K562 (cell line): ENCODE measurements around the gene RHOU. TPM values are rescaled to one million over a fixed set of nuclear protein-coding genes. Genes with fewer than 3 reads are reported as not detected.
A peak's percentile ranks its signal among the peaks of the same experiment; 100 is the strongest.

Experiments
- ATAC-seq: fragments of 200-7000 bp; cut with Tn5 transposase; 3 replicates; pipeline ENCODE4 v1.9.1; 2020; ENCODE audit warnings: moderate library complexity
- Bru-seq: library from RNA; stranded (reverse); fragments of 400-500 nt; gene quantifications from one replicate; lab custom pipeline; 2021; lab: Mats Ljungman, UMichigan
- BruChase-seq, 2 experiments: library from RNA; stranded (reverse); fragments of 400-500 nt; gene quantifications; one replicate each; lab custom pipeline; 2021; lab: Mats Ljungman, UMichigan
- BruUV-seq: library from RNA; stranded (reverse); fragments of 400-500 nt; replicated peaks from 2 replicates; lab custom pipeline; 2021; lab: Mats Ljungman, UMichigan
- CTCF ChIA-PET: fragments of 300-600 bp; formaldehyde crosslinking; extraction: SDS; loops from one replicate; lab custom pipeline; 2021; ENCODE audit warnings: low intra/inter-chr PET ratio; lab: Yijun Ruan, JAX
- POLR2A ChIA-PET: fragments of 300-600, 350-650 bp; sonication (Branson Sonifier 250); formaldehyde crosslinking; extraction: SDS; loops from one replicate; lab custom pipeline; 2021; ENCODE audit warnings: antibody characterized with exemption, inconsistent platforms; lab: Yijun Ruan, JAX
- DNase-seq, 4 experiments: peaks; one replicate each; pipeline versions ENCODE4 v3.0.0 to v3.0.0-alpha.2; 2011 to 2018; ENCODE audit warnings: low spot score in 3 of 4, mixed read lengths in 3 of 4; ENCODE audit errors: extremely low read depth in 1 of 4
- FAIRE-seq: peaks from 2 replicates; lab custom pipeline; 2011; peaks lifted over from hg19 to GRCh38; lab: Jason Lieb, UNC
- H2AFZ ChIP-seq: 2 replicates; pipeline ENCODE4 v1.6.0; 2011; ENCODE audit warnings: low read depth, low read length, control low read depth, inconsistent platforms
- H3K27ac ChIP-seq: fragments of 200-600 bp; 3 replicates; pipeline ENCODE4 v1.8.0; 2011; ENCODE audit warnings: low read depth, mild to moderate bottlenecking, control low read depth, inconsistent platforms, low read length, moderate library complexity, mixed read lengths; ENCODE audit errors: extremely low read depth
- H3K27me3 ChIP-seq, 2 experiments: fragments of 300-600 bp in 1 of 2; 2 replicates in 1 of 2; 3 replicates in 1 of 2; pipeline versions ENCODE4 v1.6.0 to v1.8.0; 2011; ENCODE audit warnings: inconsistent platforms in 2 of 2, low read length in 2 of 2, mild to moderate bottlenecking in 1 of 2, mixed read lengths in 1 of 2, moderate library complexity in 1 of 2; ENCODE audit not compliant: control insufficient read depth in 2 of 2, insufficient read depth in 2 of 2
- H3K36me3 ChIP-seq: fragments of 300-600 bp; 3 replicates; pipeline ENCODE4 v1.8.0; 2011; ENCODE audit warnings: mild to moderate bottlenecking, low read length, inconsistent platforms; ENCODE audit not compliant: control insufficient read depth, insufficient read depth
- H3K4me1 ChIP-seq, 2 experiments: fragments of 200-600 bp in 1 of 2; replicated peaks in 1 of 2; 2 replicates in 1 of 2; 3 replicates in 1 of 2; pipeline versions ENCODE4 v1.5.1 to v1.8.0; 2011; ENCODE audit warnings: inconsistent platforms in 2 of 2, low read length in 2 of 2, mild to moderate bottlenecking in 1 of 2, mixed read lengths in 1 of 2, moderate library complexity in 1 of 2; ENCODE audit not compliant: control insufficient read depth in 2 of 2, insufficient read depth in 2 of 2
- H3K4me2 ChIP-seq: 2 replicates; pipeline ENCODE4 v1.6.1; 2011; ENCODE audit warnings: low read length, control low read depth, inconsistent platforms, mixed read lengths; ENCODE audit not compliant: insufficient read depth
- H3K4me3 ChIP-seq: fragments of 200-600 bp; sonication (generic), shearing (Covaris generic); 2 replicates; pipeline ENCODE4 v1.5.1; 2016; ENCODE audit warnings: control low read depth, inconsistent platforms
- H3K79me2 ChIP-seq: fragments of 200-600 bp; 3 replicates; pipeline ENCODE4 v1.8.0; 2011; ENCODE audit warnings: low read length, inconsistent platforms; ENCODE audit not compliant: control insufficient read depth, insufficient read depth
- H3K9ac ChIP-seq, 2 experiments: 2 replicates each; pipeline versions ENCODE4 v1.6.0 to v1.6.1; 2011; ENCODE audit warnings: low read depth in 2 of 2, low read length in 2 of 2, control low read depth in 1 of 2, inconsistent platforms in 1 of 2, mild to moderate bottlenecking in 1 of 2, mixed read lengths in 1 of 2; ENCODE audit not compliant: insufficient read depth in 1 of 2
- H3K9me1 ChIP-seq: one replicate; pipeline ENCODE4 v1.6.0; 2011; ENCODE audit warnings: inconsistent platforms, mild to moderate bottlenecking, low read length, moderate library complexity; ENCODE audit not compliant: control insufficient read depth, insufficient read depth
- H3K9me3 ChIP-seq: replicated peaks from 2 replicates; pipeline ENCODE4 v1.5.1; 2011; ENCODE audit warnings: low read depth, low read length, inconsistent platforms; ENCODE audit not compliant: control insufficient read depth, insufficient read depth
- H4K20me1 ChIP-seq: replicated peaks from 2 replicates; pipeline ENCODE4 v1.6.1; 2011; ENCODE audit warnings: low read length, inconsistent platforms, mixed read lengths; ENCODE audit not compliant: control insufficient read depth, insufficient read depth
- CHCHD3 ChIP-seq: fragments of 250-450 bp; sonication (Bioruptor Pico); IDR thresholded peaks from 2 replicates; pipeline ENCODE4 v2.1.2; 2022; ENCODE audit warnings: mild to moderate bottlenecking
- GABPB1 ChIP-seq: sonication (generic); formaldehyde crosslinking; IDR thresholded peaks from 2 replicates; pipeline ENCODE4 v1.8.0; 2022; ENCODE audit warnings: mild to moderate bottlenecking, missing genetic modification reagents
- GATAD2B ChIP-seq: fragments of 450-650 bp; IDR thresholded peaks from 2 replicates; pipeline ENCODE4 v1.6.1; 2017; ENCODE audit warnings: mild to moderate bottlenecking, borderline replicate concordance
- NCOA1 ChIP-seq: fragments of 450-650 bp; IDR thresholded peaks from 2 replicates; pipeline ENCODE4 v1.6.1; 2016; ENCODE audit warnings: low read depth
- NUFIP1 ChIP-seq: fragments of 450-650 bp; IDR thresholded peaks from 2 replicates; pipeline ENCODE4 v1.6.1; 2018; ENCODE audit not compliant: partially characterized antibody
- PHF8 ChIP-seq: fragments of 200-600 bp; sonication (generic); IDR thresholded peaks from 2 replicates; pipeline ENCODE4 v1.6.1; 2012; ENCODE audit warnings: mixed run types, mild to moderate bottlenecking, inconsistent platforms, low read length, moderate library complexity, borderline replicate concordance
- SMAD1 ChIP-seq: fragments of 150-350 bp; IDR thresholded peaks from 2 replicates; pipeline ENCODE4 v1.6.1; 2014; ENCODE audit warnings: low read length, low read depth; ENCODE audit not compliant: partially characterized antibody
- TAF1 ChIP-seq: IDR thresholded peaks from 2 replicates; pipeline ENCODE4 v1.6.1; 2011; ENCODE audit warnings: mild to moderate bottlenecking, low read length, moderate library complexity; ENCODE audit not compliant: insufficient read depth, control insufficient read depth, severe bottlenecking; ENCODE audit errors: extremely low read depth
- USF2 ChIP-seq: sonication (generic); formaldehyde crosslinking; IDR thresholded peaks from 2 replicates; pipeline ENCODE4 v1.5.0; 2020; ENCODE audit warnings: missing genetic modification reagents
- ZNF507 ChIP-seq: conservative IDR thresholded peaks from 2 replicates; pipeline ENCODE4 v1.6.1; 2017; ENCODE audit warnings: missing genetic modification characterization, missing compliant biosample characterization
- WGBS: fragments of 100-300 bp; shearing (Covaris generic); methylation state at CpG from one replicate; pipeline ENCODE4 v1.1.6; 2016; ENCODE audit warnings: low coverage, mixed read lengths; ENCODE audit not compliant: insufficient coverage; ENCODE audit errors: missing lambda C conversion rate; 5-methylcytosine and 5-hydroxymethylcytosine counted together
- in situ Hi-C: fragments of 300-500 bp; cut with MboI; formaldehyde crosslinking; loops from 4 replicates; pipeline ENCODE4 v1.15.0; 2018; ENCODE audit warnings: inconsistent platforms, mixed read lengths
- intact Hi-C: fragments of 100-400 bp; cut with micrococcal nuclease; formaldehyde crosslinking; loops from 2 replicates; pipeline ENCODE4 v1.14.2; 2022
- long read RNA-seq, 3 experiments: library from polyadenylated mRNA in 2 of 3; library from RNA in 1 of 3; unstranded in 2 of 3; stranded (forward) in 1 of 3; transcript quantifications; one replicate each; pipeline ENCODE4 v2.0.0, GENCODE V29; 2019 to 2022
- polyA minus RNA-seq, 3 experiments: library from RNA; depleted of rRNA, polyadenylated mRNA; stranded (reverse); fragments of >200 nt; gene quantifications; 2 replicates each; pipeline ENCODE4 v1.2.3, GENCODE V29; 2011
- polyA plus RNA-seq, 8 experiments: library from polyadenylated mRNA; depleted of rRNA in 4 of 8; stranded (reverse) in 5 of 8; unstranded in 3 of 8; fragments of >200 nt; fragmentation: Nextera tagmentation in 2 of 8; fragmentation: Illumina TruSeq in 1 of 8; extraction: Ambion mirVana in 2 of 8; extraction: Trizol in 1 of 8; gene quantifications; 2 replicates each; pipeline versions ENCODE4 v1.2.1 to v1.2.3, GENCODE V29; 2011 to 2014; ENCODE audit warnings: inconsistent platforms in 1 of 8, missing spikeins in 1 of 8
- total RNA-seq, 7 experiments: library from RNA; depleted of rRNA in 6 of 7; stranded (reverse); fragments of >200 nt in 6 of 7; fragmentation: Illumina TruSeq in 2 of 7; extraction: Trizol in 2 of 7; gene quantifications; 2 replicates each; pipeline versions ENCODE4 v1.2.1 to v1.2.3, GENCODE V29; 2011 to 2021; ENCODE audit warnings: low replicate concordance in 1 of 7

The RHOU gene
- total RNA-seq (2011; cell fraction: chromatin; rRNA removed; ENCODE audit: low replicate concordance), result not detected in 2 replicates
- not detected in 2 replicates for total RNA-seq (2011; cell fraction: nucleolus; rRNA removed)
- not detected in 2 replicates for total RNA-seq (2011; cell fraction: nucleoplasm; rRNA removed)
- not detected in 2 replicates for total RNA-seq (2014; rRNA removed)
- not detected in 2 replicates for total RNA-seq (2014; rRNA removed; fragmentation: Illumina TruSeq; extraction: Trizol)
- total RNA-seq (2015; rRNA removed; fragmentation: Illumina TruSeq; extraction: Trizol), result not detected in 2 replicates
- total RNA-seq (2021), result 0.04 and 0.07 TPM in 2 replicates
- polyA plus RNA-seq (2011; rRNA removed), result not detected in 2 replicates
- polyA plus RNA-seq (2011; cell fraction: cytosol; rRNA removed), result 0.03 TPM in 1 of 2 replicates, not detected in the other
- not detected in 2 replicates for polyA plus RNA-seq (2011; cell fraction: nucleus; rRNA removed)
- not detected in 2 replicates for polyA plus RNA-seq (2012)
- not detected in 2 replicates for polyA plus RNA-seq (2014; fragmentation: Illumina TruSeq; extraction: Trizol)
- not detected for polyA plus RNA-seq (2014; fragmentation: Nextera tagmentation; extraction: Ambion mirVana)
- polyA plus RNA-seq (2014; rRNA removed), result not detected in 2 replicates
- polyA minus RNA-seq (2011; rRNA and poly(A)+ RNA removed), result not detected in 2 replicates
- not detected in 2 replicates for polyA minus RNA-seq (2011; cell fraction: cytosol; rRNA and poly(A)+ RNA removed)
- not detected in 2 replicates for polyA minus RNA-seq (2011; cell fraction: nucleus; rRNA and poly(A)+ RNA removed)
- Bru-seq, nascent RNA, result percentile 16 among the genes with signal in this experiment
- BruChase-seq, experiment 1, labeled RNA remaining after a 2-hour chase, result percentile 15 among the genes with signal in this experiment
- percentile 18 among the genes with signal in this experiment for BruChase-seq, experiment 2, labeled RNA remaining after a 6-hour chase
- long read RNA-seq, experiment 1, result 0 reads
- long read RNA-seq, experiment 2, result 0 reads
- long read RNA-seq, experiment 3, result 0 reads

- CTCF ChIA-PET, result no interaction called here
- H4K20me1 ChIP-seq, result no peaks in the 10 kb centered on the region
- BruUV-seq, result no TSS peak
- H3K79me2 ChIP-seq, result no peaks in the 10 kb centered on the region
- H3K4me2 ChIP-seq, result no peak within 1 kb of the TSS
- WGBS, result 35% methylated on average over 28 of the region's 107 CpGs
- POLR2A ChIA-PET, result no interaction called here
- TF ChIP-seq GATAD2B, result no peak
- no peak for TF ChIP-seq USF2
- TF ChIP-seq CHCHD3 (CRISPR knock-in tag), result no peak
- TF ChIP-seq NCOA1, result no peak
- TF ChIP-seq ZNF507 (tag), result no peak
- TF ChIP-seq GABPB1 (CRISPR knock-in tag), result no peak
- TF ChIP-seq PHF8, result no peak
- TF ChIP-seq NUFIP1, result no peak
- TF ChIP-seq SMAD1, result no peak
- no peak for TF ChIP-seq TAF1
- TF ChIP-seq, all 486 proteins: peak for 0
- no peaks in the 10 kb centered on the region for H3K36me3 ChIP-seq
- H3K9ac ChIP-seq, result no peak within 1 kb of the TSS
- intact Hi-C loops (no loop called here), in situ Hi-C loops (no loop called here)
- H3K27me3 ChIP-seq, result peaks cover 7 to 26% of the 10 kb centered on the region in 2 experiments; a peak in 4 of 5 replicates
- no peak for ATAC-seq
- no peak within 1 kb of the TSS for H3K27ac ChIP-seq
- H3K4me3 ChIP-seq, result no peak within 1 kb of the TSS
- H2AFZ ChIP-seq, result no peak within 1 kb of the TSS
- no peaks in the 10 kb centered on the region for H3K9me3 ChIP-seq
- no peak for FAIRE-seq
- DNase-seq, result no peak
- H3K4me1 ChIP-seq, result peaks cover 0 to 3% of the 10 kb centered on the region in 2 experiments; a peak in 1 of 5 replicates
- H3K9me1 ChIP-seq, result no peaks in the 10 kb centered on the region
These were observed at the start of gene RHOU for GRCh38 chr1:228734881-228735801. RHOU (plus strand) TSS chr1:228735479; CDS start chr1:228735743, 264 bp downstream.
